Measurements from ENCODE around the gene MASP1.

GRCh38 chr3:187267306-187267705 lies 24.2 kb downstream of the MASP1 start:
- TF ChIP-seq CTCF (IDR thresholded peaks at IDR 0.05) = no peak
- TF ChIP-seq POLR2AphosphoS5 (IDR thresholded peaks at IDR 0.05) = no peak
- no peak for TF ChIP-seq EP300 (IDR thresholded peaks at IDR 0.05)
- TF ChIP-seq POLR2A (IDR thresholded peaks at IDR 0.05) = no peak

Measured in suprapubic skin (tissue), 4 donors.